Measurements from ENCODE around the gene NMT1.

NMT1 gene

DNA sequence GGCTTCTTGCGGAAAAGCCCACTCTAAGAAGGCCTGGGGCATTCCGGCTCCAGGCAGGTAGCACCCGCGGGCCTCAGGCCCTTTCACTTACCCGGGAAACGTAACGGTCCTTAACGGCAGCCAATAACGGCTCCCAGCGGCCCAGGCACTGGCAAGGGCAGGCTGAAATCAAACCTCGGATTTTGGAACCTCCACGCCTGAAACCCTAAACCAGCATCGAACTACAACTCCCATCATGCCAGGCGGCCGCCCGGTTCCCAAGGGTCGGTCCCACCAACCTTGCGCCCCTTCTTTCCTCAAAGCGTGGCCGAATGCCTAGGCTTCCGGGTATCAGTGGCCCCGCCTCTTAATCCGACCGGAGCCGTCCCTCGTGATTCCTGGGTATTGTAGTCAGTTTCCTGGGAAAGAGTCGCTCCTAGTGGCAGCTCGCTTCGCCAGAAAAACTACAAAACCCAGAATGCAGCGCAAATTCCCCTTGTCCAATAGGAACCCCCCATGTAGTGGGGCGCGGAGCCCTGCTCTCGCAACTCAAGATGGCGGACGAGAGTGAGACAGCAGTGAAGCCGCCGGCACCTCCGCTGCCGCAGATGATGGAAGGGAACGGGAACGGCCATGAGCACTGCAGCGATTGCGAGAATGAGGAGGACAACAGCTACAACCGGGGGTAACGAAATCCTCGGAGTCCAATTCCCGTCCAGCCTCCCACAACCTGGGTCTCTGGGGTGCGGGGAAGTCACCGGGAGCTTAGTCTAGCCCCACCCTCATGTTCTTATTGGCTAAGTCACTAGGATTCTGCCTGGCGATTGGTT is at the start of gene NMT1:
Gene NMT1, plus strand, starts transcription at position 521 of the 809 bp plus-strand sequence. Its CDS starts 13 bp downstream, at position 534.
- DNase-seq (ENCODE audit: low read depth, low spot score): peak; percentile 100

DNA sequence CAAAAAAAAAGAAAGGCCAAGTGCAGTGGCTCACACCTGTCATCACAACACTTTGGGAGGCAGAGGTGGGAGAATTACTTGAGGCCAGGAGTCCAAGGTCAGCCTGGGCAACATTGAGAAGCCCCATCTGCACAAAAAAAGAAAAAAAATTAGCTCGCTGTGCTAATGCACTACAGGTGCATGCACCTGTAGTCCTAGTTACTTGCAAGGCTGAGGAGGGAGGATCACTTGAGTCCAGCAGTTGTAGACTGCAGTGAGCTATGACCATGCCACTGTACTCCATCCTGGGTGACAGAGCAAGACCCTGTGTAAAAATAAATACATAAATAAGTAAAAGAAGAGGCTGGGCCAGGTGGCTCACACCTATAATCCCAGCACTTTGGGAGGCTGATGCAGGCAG is 49.4 kb upstream of the NMT1 start:
- no peak for DNase-seq (ENCODE audit: low read depth, low spot score)

DNA sequence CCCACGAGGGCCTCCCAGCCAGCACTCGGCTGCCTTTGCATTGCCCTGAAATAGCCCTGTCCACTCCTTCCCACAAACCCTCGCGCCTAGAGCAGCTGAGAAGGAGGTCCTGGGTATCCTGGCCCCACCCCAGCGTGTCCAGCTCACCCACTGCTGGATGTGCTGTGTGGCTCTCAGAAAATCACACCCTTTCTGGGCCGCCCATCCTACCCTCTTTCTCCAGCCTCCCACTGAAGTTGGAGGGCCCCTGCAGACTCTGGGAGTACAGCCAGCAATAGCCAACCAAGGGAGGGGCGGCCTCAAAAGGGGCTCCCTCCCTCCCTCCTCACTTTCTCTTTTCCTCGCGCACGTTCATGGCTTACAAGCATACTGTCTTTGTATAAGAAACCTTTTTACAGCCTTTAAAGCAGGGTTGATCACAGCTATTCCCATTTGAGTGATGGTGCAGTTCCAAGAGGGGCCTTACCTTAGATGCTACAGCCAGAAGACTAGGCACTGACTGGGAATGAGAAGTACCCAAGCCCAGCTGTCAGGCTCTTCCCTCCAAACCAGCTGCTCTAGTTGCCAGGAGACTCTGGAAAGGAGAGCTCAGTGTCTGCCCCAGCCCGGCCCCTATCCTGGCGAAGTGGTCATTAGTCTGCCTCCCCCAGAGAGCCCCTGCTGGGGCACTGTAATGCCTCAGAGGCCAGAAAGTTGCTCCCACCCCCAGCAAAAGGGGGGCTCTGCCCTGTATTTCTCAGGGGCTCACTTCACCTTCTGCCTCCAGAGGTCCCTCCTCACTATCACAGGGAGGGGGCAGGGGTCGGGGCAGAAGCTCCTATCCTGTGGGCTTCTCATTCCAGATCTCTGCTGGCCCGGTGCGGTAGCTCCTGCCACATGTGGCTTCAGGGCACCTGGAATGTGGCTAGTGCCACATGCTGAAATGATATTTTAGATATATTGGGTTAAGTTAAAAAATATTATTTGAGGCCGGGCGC is 47.8 kb upstream of the NMT1 start:
- DNase-seq (ENCODE audit: low read depth, low spot score): no peak

DNA sequence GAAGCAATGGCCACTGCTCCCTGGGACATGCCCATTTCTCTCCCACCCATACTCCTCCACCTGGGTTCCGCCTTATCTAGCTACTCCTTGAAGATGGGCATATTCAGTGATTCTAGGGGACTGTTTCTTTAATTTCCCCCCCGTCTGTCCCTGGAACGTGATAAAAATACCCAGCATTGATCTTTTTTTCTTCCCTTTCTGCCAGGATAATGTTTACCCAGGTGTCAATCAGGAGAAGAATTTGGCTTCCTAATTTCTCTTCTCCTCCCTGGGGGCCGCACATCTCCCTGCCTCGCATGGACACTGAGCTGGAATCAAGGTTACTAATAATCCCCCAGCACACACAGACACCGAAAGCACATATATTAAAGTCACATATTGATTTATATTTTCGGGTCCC is 44.9 kb upstream of the NMT1 start:
- DNase-seq (ENCODE audit: low read depth, low spot score): no peak

DNA sequence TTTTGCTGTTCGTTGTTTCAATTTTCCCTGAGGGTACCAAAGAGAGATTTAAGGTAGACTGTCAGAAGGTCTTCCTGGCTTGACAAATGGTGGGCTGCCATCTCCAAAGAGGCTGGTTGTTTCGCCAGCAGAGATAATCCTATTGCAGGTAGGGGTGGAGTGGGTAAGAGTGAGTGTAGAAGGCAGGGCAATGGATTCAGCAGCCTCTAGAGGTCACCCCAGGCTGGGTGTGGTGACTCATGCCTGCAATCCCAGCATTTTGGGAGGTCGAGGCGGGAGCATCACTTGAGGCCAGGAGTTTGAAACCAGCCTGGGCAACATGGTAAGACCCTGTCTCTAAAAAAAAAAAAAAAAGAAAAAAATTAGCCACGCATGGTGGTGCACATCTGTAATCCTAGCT is 44.3 kb upstream of the NMT1 start:
- no peak for DNase-seq (ENCODE audit: low read depth, low spot score)

DNA sequence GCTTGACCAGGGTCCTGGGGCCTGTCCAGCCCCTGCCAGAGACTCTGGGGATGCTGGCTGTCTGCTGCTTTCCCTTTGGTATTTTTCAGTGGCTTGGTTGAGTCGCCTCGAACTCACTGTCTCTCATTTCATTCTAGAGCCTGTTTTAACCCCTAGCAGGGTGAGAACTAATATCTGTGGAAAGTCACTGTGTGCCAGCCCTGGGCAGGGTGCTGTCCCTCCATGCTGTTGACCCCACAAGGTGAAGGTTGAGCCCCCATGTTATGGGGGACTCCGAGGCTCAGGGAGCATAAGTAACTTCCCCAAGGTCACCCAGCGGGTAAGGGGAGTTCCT is 42.6 kb upstream of the NMT1 start:
- no peak for DNase-seq (ENCODE audit: low read depth, low spot score)

DNA sequence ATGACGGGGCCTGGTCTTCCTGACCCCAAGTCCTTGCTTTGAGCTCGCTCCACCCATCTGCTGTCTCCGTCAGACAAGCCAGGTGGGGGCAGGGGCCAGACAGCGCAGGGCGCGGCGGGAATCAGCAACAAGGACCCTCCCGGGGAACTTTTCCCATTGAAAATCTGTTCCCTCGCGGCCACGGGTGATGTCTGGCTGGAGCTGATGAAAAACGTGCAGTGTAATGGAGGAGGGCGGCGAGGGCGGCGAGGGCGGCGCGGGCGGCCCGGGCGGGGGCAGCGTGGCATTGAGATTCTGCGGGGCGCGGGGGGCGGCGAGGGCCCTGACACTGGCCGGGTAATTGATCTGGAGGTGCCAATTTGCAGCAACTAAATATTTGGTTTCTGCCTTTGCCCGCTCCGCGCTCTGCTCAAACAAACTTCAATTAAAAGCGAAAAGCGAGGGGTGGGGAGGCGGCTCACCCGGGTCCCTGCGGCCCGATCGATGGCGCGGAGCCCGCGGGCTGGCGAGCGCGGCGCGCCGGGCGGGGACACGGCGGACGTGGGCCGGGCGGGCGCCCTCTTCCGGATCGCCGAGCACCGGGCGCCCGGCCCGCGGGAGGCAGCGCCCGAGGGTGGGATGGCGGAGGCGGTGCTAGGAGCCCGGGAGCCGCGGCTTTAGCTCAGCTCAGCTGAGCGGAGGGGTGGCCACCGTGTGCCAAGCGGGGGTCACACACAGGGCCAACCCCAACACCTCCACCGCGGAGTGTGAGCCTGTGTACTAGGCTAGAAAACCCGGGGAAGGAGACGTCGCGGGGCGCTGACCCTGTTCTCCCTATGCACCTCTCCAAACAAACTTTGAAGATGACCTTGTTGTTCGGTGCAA is 42.0 kb upstream of the NMT1 start:
- peak; percentile 77 for DNase-seq (ENCODE audit: low read depth, low spot score)

DNA sequence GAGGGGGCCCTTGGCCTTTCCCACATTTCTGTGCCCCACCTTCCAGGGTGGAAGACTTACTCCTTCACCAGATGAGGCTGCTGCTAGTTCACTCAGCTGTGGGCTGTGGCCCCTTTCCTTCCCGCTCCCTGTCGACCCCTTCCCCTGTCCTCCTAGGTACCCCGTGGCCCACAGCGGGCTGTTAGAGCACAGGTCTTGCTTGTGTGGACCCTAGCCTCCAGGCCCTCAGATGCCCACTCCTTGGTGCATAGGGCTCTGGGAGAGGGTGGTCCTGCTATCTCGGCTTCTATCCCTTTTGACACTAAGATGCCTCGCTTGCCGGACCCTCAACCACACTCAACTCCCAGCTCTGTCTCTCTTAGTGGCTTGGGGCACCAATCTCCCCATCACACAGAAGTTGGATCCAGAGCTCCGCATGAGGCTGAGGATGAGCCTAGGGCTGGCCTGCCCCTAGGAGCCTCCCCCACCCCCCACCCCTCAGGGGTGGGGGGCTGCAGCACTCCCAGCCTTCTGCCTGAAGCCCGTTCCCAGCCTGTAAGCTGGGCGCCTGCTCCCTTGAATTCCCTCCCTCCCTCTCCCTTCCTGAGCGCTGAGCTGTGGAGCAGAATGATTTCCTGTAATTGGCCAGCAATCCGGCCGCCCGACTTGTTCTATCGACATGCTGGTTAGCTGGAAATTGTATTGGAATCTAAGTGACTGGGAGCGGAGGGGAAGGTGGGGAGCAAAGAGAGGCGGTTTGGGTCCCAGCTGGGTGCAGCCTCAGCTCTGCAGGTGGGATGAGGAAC is 40.6 kb upstream of the NMT1 start:
- peak; percentile 80 for DNase-seq (ENCODE audit: low read depth, low spot score)

DNA sequence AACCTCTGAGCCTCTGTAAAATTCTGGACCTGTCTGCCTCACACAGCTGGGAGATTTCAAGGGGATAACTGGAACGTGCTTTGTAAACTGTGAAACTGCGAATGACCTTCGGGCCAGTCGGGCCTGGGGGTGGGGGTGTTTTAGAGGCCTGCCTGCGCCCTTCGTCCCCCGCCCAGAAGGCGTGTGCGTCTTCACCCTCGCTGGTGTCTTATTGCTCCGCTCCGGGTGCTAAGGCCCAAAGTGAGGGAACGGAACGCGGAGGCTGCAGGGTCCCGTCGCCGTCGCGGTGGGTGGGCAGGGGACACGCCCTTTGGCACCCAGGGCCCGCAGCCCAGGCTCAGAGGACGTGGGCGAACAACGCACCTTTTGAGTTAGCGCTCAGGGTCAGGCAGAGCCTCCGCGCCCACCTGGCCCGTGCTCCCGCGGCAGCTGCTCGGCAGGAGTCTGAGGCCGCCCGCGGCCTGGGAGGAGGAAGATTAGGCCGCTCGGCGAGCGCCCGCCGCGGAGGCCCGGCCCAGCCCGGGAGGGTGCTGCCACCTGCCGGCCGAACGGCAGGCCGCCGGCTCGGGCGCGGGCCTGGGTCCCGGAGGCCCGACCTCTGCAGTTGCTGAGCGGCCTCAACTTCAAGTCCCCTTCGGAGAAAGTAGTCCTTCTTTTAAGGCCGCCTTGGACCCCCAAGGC is 39.4 kb upstream of the NMT1 start:
- peak; percentile 87 for DNase-seq (ENCODE audit: low read depth, low spot score)

DNA sequence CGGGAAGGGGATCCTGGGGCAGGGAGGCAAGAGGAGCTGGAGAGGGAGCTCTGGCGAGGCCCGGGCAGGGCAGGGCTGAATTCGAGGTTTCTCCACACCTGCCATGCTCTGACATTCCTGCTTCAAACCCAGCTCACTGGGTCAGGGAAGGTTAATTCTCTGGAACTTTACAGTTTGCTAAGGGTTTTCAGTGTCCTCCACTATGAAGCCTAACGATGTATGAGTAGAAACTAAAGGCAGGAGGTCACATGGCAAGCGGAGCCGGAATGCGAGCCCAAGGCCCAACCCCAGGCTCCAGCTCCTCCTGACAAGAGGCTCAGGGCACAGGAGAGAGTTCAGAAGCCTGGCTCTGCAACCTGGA is 38.8 kb upstream of the NMT1 start:
- DNase-seq (ENCODE audit: low read depth, low spot score): no peak

DNA sequence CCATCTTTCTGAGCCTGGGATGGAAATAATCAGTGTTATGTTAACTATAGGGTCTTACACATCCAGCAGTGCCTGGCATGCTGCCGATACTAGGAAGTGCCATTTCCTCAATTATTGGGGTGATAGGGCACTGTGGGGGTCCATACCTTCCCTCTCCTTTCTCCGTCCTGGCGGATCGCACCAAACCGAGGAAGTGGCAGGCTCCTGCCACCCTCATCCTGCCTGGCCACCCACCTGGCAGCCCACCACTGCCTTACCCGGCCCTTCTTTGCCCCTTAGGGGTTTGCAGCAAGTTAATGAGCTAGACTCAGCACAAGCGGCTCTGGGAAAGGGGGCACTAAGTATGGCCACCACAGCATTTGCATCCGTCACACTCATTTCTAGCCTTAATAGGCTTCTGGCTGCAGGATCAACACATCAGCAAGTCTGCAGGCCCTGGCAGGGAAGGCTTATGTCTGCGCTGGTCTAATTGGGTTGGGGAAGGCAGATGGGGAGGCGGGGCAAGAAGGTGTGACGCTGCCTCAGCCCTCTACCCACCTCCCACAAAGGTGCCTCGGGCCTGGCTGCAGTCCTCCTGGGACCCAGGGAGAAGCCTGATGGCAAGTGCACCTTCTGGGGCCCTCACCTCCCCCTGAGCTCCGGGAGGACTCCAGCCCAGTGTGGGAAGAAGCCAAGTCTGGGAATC is 38.3 kb upstream of the NMT1 start:
- no peak for DNase-seq (ENCODE audit: low read depth, low spot score)

DNA sequence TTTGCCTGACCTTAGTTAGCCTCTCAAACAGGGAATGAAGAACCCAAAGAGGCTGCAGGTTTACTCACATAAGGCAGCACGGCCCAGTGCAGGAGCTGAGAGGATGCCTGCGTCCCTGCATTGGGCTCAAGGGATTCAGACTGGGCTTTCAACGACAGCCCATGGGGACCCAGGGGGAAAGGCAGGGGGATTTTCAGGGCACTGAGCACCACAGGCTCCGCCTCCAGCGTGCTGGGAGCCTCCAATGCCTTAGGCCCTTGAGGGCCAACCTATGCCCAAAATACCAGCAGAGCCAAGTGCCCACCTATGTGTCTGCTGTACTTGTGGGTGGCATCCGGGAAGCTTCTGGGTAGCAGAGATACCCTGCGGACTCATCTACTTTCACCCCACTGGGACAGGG is 32.0 kb upstream of the NMT1 start:
- DNase-seq (ENCODE audit: low read depth, low spot score): no peak

DNA sequence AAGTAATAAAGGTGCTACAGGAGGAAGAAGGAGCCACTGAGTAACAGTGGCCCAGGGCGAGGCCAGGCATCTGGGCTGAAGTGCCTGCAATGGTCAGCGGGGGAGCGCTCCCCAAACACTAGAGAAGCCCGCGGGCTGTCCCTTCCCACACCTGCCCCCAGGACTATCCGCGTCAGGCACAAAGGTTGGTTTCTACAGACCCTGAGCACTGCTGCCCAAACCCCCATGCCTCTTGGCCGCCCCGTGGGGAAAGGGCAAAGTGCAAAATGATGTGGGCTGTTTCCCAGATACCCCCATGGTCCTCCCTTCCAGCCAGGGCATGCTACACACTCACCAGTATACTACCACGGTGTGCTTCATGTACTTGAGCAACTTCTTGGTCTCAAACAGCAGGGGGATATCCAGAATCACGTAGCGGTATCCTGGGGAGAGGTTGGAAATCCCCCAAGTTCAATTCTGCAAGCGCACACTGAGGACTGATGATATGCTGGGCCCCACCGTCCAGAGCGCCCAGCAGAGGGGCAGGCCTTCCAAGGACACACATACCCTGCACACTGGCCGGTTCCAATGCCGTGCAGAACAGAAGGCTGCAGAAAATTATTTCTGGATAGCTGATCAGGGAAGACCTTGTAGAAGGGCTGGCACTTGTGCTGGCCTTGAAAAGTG is 31.2 kb upstream of the NMT1 start:
- no peak for DNase-seq (ENCODE audit: low read depth, low spot score)

DNA sequence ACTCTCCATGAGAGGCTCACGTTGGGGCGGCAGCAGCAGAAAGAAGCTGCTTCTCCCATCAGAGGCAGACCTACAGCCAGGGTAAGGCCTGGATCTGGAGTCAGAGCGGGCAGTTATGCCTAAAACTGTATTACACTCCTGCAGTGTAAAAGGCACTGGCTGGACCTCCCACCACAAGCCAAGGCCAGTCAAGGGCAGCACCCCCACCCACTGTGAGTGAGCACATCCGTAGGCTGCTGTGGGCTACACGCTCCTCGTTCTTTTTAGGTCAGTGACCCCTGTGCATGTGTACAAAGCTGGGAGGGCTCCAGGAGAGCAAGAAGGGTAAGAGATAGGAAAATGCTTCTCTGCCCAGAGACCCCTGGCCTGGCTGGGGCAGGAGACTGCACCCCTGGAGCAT is 30.4 kb upstream of the NMT1 start:
- no peak for DNase-seq (ENCODE audit: low read depth, low spot score)

DNA sequence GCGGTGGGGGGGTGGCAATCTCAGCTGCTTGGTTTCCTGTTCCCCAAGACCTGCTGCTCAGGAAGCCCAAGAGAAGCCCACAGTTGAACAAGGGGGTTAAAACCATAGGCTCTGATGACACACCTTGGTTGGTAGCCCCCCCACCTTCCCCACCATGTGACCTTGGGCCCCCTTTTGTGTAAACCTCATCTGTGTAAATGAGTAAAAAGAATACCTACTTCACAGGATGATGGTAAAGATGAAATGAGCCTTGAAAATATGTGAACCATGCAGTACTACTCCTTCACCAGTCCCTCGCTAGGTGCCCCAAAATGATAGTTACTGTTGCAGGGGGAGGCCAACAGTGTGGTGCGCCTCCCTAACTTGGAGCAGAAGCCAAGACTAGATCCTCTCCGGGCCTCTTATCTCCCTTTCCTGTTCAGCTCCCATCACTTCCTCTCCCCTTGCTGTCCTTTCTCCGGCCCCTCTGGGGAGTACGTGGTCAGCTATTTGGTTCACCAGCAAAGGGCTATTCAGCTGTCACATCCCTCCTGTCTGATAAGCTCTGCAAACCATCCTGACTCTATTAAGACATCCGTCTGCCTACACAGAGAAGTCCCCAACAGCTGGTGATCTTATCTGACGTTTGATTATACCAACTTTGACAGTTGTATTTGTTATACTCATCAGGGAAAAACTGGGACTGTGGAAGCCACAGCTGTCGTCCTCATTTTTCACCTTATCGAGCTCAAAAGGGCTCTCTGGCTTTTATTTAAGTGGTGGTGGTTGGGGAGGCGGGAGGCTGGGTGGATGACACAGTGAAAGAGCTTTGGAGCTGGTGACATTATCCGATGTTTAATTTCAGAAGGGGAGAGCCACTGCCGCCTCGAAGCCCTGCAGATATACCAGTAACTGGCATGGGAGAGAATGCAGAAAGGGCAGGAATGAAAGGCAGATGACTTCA is 29.6 kb upstream of the NMT1 start:
- no peak for DNase-seq (ENCODE audit: low read depth, low spot score)

DNA sequence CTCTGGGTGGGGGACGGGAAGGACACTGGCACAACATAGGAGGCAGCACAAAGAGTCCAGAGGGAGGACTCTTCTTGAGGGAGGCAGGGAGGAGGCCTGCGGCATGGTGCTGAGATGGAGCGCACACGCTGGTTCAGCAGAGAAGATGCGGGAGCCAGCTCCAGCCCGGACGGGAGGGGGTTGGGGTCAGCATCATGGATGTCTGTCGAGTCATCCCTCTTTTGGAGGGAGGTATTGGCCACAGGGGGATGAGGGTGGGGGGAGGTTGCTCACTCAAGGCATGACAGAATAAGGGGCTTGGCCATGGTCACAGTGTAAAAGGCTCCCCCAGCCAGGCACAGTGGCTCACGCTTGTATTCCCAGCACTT is 29.0 kb upstream of the NMT1 start:
- DNase-seq (ENCODE audit: low read depth, low spot score): no peak

DNA sequence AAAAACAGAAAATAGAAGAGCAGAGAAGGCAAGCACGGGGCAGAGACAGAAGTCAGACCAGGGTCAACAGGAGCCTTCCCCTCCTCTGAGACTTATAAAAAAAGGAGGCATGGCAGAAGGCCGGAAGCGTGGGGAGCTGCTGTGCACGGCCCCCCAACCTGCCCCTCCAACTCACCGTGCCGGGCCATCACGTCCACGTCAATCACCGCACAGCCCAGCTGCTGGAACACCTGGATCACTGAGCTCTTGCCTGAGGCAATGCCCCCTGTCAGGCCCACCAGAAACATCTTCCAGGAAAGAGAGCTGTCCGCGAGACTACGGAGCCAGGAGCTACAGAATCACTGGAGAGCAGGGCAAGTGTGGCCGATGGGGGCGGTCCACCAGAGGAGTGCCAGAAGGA is 26.5 kb upstream of the NMT1 start:
- no peak for DNase-seq (ENCODE audit: low read depth, low spot score)

DNA sequence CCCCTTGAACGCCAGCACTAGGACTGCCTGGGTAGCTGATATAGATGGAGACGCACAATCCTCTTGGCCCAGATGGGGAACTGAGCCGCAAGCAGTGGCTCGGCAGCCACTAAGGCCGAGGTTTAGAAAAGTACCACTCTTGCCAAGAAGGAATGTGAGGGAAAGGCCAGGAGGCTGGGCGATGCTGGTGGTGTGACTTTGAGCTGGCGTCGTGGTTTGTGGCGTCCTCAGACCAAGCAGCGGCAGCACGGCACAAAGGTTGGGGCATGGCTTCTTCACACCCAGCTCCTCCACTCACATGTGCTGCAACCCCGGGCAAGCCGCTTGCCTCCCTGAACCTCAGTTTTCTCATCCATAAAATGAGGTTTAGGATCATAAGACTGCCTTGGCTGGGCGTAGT is 25.3 kb upstream of the NMT1 start:
- no peak for DNase-seq (ENCODE audit: low read depth, low spot score)

Data from astrocyte of the hippocampus (primary cell).